ENCODE results near the gene LHX4.

Gene LHX4

DNA sequence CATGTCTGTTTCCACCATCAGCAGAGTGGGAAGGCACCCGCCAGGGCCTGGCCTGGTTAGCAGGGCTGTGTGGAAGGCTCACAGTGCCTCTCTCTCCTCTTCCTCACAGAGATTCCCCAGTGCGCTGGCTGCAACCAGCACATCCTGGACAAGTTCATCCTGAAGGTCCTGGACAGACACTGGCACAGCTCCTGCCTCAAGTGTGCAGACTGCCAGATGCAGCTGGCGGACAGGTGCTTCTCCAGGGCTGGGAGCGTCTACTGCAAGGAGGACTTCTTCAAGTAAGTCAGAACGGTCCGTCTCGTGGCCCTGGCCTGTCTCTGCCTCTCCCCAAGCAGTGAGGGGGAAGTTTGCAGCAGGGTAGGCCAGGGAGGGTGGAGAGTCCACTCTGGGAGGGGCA, 18.1 kb downstream of the LHX4 start:
- Histone ChIP-seq H3K9me3 (ENCODE audit: low read length) (no peaks in the 10 kb centered on the region), H2AFZ (ENCODE audit: low read length) (no peak overlapping the region), H3K79me2 (ENCODE audit: insufficient read depth, low read length) (no peaks in the 10 kb centered on the region), H3F3A (ENCODE audit: insufficient read depth, low read length) (no peaks in the 10 kb centered on the region), H3K27ac (ENCODE audit: low read depth, low read length, poor library complexity, severe bottlenecking) (no peak overlapping the region), H3K27me3 (ENCODE audit: insufficient read depth, low read length) (no peaks in the 10 kb centered on the region), H3K9ac (ENCODE audit: low read length) (no peak overlapping the region), H3K4me1 (ENCODE audit: insufficient read depth, low read length, severe bottlenecking) (no peaks in the 10 kb centered on the region), H3K9me2 (ENCODE audit: low read depth, low read length) (no peaks in the 10 kb centered on the region), H3K36me3 (ENCODE audit: insufficient read depth, low read length) (no peaks in the 10 kb centered on the region), H3K4me3 (ENCODE audit: low read depth, low read length, poor library complexity, severe bottlenecking) (no peak overlapping the region), H3K4me2 (ENCODE audit: low read length) (no peak overlapping the region), H4K20me1 (ENCODE audit: insufficient read depth, low read length) (no peaks in the 10 kb centered on the region)
- no peak for TF ChIP-seq EZH2 (IDR thresholded peaks at IDR 0.05; ENCODE audit: borderline replicate concordance, low read length)
- TF ChIP-seq CTCF (IDR thresholded peaks at IDR 0.05; ENCODE audit: low read length): no peak

DNA sequence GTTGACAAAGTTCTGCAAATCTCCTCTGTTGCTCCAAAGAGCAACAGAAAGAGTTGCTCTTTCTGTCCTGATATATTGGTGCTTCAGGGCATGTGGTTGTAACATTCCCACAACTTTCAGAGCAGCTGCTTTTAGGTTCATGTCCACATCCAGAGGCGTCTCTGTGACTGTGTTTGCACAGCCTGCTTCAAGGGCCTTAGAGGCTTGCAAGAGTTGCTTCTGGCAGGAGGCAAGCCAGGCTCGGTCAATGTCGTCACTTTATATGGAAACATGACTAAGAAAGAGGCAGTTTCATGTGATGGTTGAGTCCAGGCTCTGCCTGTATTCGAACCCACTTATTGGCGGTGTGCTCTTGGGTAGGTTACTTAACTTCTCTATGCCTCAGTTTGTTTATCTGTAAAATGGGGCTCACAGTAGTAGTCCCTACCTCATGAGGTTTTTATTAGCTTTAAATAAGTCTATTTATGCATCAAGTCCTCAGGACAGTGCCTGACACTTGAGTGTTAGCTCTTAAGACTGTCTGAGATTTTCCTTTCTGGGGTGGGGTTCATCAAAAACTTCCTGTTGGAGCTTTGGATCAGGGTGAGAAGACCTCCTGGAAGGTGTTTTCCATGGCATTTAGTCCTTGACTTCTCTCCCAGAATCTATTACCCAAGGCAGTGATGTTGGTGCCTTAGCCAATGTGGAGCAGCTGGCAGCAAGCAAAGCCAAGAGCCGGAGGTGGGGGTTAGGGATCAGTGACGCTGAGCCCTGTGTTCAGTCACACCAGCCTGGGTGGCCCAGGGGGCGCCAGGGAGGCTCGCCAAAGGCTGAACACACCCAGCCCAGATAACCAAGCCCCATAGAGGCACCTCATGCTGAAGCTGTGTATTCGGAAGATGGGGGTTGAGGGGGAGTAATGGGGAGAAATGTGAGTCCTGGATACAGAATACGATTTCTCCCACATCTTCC, 18.9 kb downstream of the LHX4 start:
- Histone ChIP-seq H2AFZ (ENCODE audit: low read length) (no peak overlapping the region), H3K9ac (ENCODE audit: low read length) (no peak overlapping the region), H3K27me3 (ENCODE audit: insufficient read depth, low read length) (no peaks in the 10 kb centered on the region), H3K4me1 (ENCODE audit: insufficient read depth, low read length, severe bottlenecking) (no peaks in the 10 kb centered on the region), H3K4me3 (ENCODE audit: low read depth, low read length, poor library complexity, severe bottlenecking) (no peak overlapping the region), H4K20me1 (ENCODE audit: insufficient read depth, low read length) (no peaks in the 10 kb centered on the region), H3K36me3 (ENCODE audit: insufficient read depth, low read length) (no peaks in the 10 kb centered on the region), H3K9me2 (ENCODE audit: low read depth, low read length) (no peaks in the 10 kb centered on the region), H3K4me2 (ENCODE audit: low read length) (no peak overlapping the region), H3F3A (ENCODE audit: insufficient read depth, low read length) (no peaks in the 10 kb centered on the region), H3K9me3 (ENCODE audit: low read length) (no peaks in the 10 kb centered on the region), H3K27ac (ENCODE audit: low read depth, low read length, poor library complexity, severe bottlenecking) (no peak overlapping the region), H3K79me2 (ENCODE audit: insufficient read depth, low read length) (no peaks in the 10 kb centered on the region)
- TF ChIP-seq EZH2 (IDR thresholded peaks at IDR 0.05; ENCODE audit: borderline replicate concordance, low read length) (no peak), CTCF (IDR thresholded peaks at IDR 0.05; ENCODE audit: low read length) (peak; percentile 54)

DNA sequence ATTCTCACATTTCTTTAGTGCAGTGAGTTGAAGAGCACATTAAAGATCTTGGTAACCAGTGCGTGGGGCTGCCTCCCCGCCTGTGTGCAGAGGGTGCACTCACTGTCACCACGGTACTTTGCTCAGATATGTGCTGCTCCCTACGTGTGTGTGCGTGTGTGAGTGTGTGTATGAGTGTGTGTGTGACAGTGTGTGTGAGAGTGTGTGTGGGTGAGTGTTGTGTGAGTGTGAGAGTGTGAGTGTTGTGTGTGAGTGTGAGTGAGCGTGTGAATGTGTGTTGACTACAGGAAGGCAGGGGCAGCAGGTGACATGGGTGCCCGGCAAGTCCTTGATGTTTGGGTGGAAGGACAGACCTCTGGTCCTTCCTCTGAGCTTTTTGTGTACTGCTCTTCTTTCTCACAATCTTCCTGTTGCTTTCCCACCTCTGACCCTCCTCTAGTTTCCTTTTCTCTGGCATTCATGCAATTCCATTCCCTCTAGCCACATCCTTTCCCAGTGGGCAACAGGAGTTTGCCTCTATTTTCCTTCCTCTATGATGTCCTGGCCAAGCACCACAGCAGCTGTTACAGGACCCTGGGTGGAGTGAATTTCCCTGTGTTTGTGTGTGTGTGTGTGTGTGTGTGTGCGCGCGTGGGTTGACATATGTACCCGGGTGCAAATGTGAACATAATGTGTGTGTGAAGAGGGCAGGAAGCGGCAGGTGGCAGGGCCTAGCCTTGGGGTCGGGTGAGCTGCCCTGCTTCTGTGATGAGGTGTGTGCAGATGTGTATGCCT, 19.8 kb downstream of the LHX4 start:
- Histone ChIP-seq H3K27ac (ENCODE audit: low read depth, low read length, poor library complexity, severe bottlenecking) (no peak overlapping the region), H3K9me2 (ENCODE audit: low read depth, low read length) (no peaks in the 10 kb centered on the region), H3K36me3 (ENCODE audit: insufficient read depth, low read length) (no peaks in the 10 kb centered on the region), H3K4me1 (ENCODE audit: insufficient read depth, low read length, severe bottlenecking) (no peaks in the 10 kb centered on the region), H3K9me3 (ENCODE audit: low read length) (no peaks in the 10 kb centered on the region), H3K79me2 (ENCODE audit: insufficient read depth, low read length) (no peaks in the 10 kb centered on the region), H3K27me3 (ENCODE audit: insufficient read depth, low read length) (0 out of 2 replicates have a peak, but pooled peaks cover 3% of the 10 kb centered on the region), H3K9ac (ENCODE audit: low read length) (no peak overlapping the region), H3F3A (ENCODE audit: insufficient read depth, low read length) (no peaks in the 10 kb centered on the region), H3K4me3 (ENCODE audit: low read depth, low read length, poor library complexity, severe bottlenecking) (no peak overlapping the region), H4K20me1 (ENCODE audit: insufficient read depth, low read length) (no peaks in the 10 kb centered on the region), H2AFZ (ENCODE audit: low read length) (no peak overlapping the region), H3K4me2 (ENCODE audit: low read length) (no peak overlapping the region)
- TF ChIP-seq CTCF (IDR thresholded peaks at IDR 0.05; ENCODE audit: low read length) (no peak), EZH2 (IDR thresholded peaks at IDR 0.05; ENCODE audit: borderline replicate concordance, low read length) (no peak)
